ENCODE measurements around the gene FZD10.

Gene FZD10

DNA sequence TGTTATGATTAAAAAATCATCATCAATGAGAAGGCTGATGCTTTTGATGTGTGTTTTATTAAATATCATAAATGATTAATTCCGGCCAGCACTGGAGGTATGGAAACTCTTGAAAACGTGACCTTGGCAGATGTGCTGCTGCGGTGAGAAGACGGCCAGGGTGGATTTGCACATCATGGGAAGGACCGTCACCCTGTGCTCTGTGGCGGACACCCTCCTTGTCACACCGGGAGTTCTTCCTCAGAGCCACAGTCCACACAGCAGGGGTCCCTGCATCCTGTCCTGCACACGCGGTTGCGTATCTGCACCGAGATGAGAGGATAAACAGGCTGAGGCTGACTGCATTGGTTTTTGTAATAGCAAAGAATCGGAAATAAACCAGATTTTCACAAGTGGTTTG lies 33.5 kb downstream of the FZD10 start:
- H3K27me3 ChIP-seq (ENCODE audit: insufficient read depth, poor library complexity, severe bottlenecking) = no peaks in the 10 kb centered on the region
- no peak for TF ChIP-seq GABPA (IDR thresholded peaks at IDR 0.05; ENCODE audit: low read depth)
- TF ChIP-seq, protein P1, sequence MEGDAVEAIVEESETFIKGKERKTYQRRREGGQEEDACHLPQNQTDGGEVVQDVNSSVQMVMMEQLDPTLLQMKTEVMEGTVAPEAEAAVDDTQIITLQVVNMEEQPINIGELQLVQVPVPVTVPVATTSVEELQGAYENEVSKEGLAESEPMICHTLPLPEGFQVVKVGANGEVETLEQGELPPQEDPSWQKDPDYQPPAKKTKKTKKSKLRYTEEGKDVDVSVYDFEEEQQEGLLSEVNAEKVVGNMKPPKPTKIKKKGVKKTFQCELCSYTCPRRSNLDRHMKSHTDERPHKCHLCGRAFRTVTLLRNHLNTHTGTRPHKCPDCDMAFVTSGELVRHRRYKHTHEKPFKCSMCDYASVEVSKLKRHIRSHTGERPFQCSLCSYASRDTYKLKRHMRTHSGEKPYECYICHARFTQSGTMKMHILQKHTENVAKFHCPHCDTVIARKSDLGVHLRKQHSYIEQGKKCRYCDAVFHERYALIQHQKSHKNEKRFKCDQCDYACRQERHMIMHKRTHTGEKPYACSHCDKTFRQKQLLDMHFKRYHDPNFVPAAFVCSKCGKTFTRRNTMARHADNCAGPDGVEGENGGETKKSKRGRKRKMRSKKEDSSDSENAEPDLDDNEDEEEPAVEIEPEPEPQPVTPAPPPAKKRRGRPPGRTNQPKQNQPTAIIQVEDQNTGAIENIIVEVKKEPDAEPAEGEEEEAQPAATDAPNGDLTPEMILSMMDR (IDR thresholded peaks at IDR 0.05; ENCODE audit: insufficient read depth, low read length) = no peak
- TF ChIP-seq SPI1 (IDR thresholded peaks at IDR 0.05; ENCODE audit: borderline replicate concordance, low read depth) = no peak
- TF ChIP-seq POLR2AphosphoS5 (IDR thresholded peaks at IDR 0.05; ENCODE audit: low read depth) = no peak
- TF ChIP-seq, protein P2, sequence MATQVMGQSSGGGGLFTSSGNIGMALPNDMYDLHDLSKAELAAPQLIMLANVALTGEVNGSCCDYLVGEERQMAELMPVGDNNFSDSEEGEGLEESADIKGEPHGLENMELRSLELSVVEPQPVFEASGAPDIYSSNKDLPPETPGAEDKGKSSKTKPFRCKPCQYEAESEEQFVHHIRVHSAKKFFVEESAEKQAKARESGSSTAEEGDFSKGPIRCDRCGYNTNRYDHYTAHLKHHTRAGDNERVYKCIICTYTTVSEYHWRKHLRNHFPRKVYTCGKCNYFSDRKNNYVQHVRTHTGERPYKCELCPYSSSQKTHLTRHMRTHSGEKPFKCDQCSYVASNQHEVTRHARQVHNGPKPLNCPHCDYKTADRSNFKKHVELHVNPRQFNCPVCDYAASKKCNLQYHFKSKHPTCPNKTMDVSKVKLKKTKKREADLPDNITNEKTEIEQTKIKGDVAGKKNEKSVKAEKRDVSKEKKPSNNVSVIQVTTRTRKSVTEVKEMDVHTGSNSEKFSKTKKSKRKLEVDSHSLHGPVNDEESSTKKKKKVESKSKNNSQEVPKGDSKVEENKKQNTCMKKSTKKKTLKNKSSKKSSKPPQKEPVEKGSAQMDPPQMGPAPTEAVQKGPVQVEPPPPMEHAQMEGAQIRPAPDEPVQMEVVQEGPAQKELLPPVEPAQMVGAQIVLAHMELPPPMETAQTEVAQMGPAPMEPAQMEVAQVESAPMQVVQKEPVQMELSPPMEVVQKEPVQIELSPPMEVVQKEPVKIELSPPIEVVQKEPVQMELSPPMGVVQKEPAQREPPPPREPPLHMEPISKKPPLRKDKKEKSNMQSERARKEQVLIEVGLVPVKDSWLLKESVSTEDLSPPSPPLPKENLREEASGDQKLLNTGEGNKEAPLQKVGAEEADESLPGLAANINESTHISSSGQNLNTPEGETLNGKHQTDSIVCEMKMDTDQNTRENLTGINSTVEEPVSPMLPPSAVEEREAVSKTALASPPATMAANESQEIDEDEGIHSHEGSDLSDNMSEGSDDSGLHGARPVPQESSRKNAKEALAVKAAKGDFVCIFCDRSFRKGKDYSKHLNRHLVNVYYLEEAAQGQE (IDR thresholded peaks at IDR 0.05; ENCODE audit: insufficient replicate concordance, low read depth) = no peak

GRCh38 chr12:130196827-130197226 lies 34.6 kb downstream of the FZD10 start:
- no peak overlapping the region for H3K4me3 ChIP-seq (replicated peaks; ENCODE audit: insufficient read depth, low read length)
- no peak for TF ChIP-seq GABPA (IDR thresholded peaks at IDR 0.05; ENCODE audit: low read depth)
- TF ChIP-seq, protein P2 (IDR thresholded peaks at IDR 0.05; ENCODE audit: insufficient replicate concordance, low read depth) = no peak
- TF ChIP-seq, protein P1 (IDR thresholded peaks at IDR 0.05; ENCODE audit: insufficient read depth, low read length) = no peak
- TF ChIP-seq SPI1 (IDR thresholded peaks at IDR 0.05; ENCODE audit: borderline replicate concordance, low read depth) = no peak
- no peak for TF ChIP-seq POLR2AphosphoS5 (IDR thresholded peaks at IDR 0.05; ENCODE audit: low read depth)
- DNase-seq (ENCODE audit: low read depth in 1 of 2, low spot score in 1 of 2) = no peak
- no peaks in the 10 kb centered on the region for H3K27me3 ChIP-seq (ENCODE audit: insufficient read depth, poor library complexity, severe bottlenecking)
- no peak overlapping the region for H3K27ac ChIP-seq (replicated peaks)

More for the DNA sequence above, 33.5 kb downstream of the FZD10 start:
- Histone ChIP-seq H3K27ac (replicated peaks) (no peak overlapping the region), H3K4me3 (replicated peaks; ENCODE audit: insufficient read depth, low read length) (no peak overlapping the region)
- no peak for DNase-seq (ENCODE audit: low read depth in 1 of 2, low spot score in 1 of 2)

DNA sequence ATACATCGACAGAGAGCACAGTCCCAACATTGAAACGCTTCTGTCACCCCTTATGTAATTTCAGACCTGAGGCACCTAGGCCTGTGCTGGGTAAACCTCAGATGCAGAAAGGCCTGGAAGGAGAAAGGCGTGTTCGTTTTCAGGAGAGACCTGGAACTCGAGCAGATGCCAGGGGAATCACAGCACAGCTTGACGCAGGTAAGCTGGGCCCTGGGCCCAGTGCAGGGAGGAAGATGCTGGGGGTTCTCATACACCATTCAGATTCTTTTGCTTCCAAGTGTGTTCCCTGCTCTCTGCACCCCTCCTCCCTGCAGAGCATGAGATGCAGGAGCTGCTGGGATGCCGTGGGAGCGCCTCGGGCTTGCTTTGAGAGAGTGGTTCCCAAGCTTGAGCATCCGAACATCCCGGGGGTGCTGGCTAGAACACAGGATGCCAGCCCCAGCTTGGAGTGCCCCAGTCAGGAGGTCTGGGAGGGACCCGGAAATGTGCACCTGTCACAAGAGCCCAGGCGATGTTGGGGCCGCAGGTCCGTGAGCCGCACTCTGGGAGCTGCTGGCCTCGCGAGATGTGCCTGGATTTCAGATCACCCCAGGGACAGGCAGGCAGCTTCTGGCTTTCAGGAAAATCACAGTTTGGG lies 35.9 kb downstream of the FZD10 start:
- no peak for DNase-seq (ENCODE audit: low read depth in 1 of 2, low spot score in 1 of 2)
- no peak overlapping the region for H3K4me3 ChIP-seq (replicated peaks; ENCODE audit: insufficient read depth, low read length)
- TF ChIP-seq POLR2AphosphoS5 (IDR thresholded peaks at IDR 0.05; ENCODE audit: low read depth) = no peak
- TF ChIP-seq GABPA (IDR thresholded peaks at IDR 0.05; ENCODE audit: low read depth) = no peak
- no peak for TF ChIP-seq SPI1 (IDR thresholded peaks at IDR 0.05; ENCODE audit: borderline replicate concordance, low read depth)
- TF ChIP-seq, protein P2 (IDR thresholded peaks at IDR 0.05; ENCODE audit: insufficient replicate concordance, low read depth) = no peak
- TF ChIP-seq, protein P1 (IDR thresholded peaks at IDR 0.05; ENCODE audit: insufficient read depth, low read length) = no peak
- no peaks in the 10 kb centered on the region for H3K27me3 ChIP-seq (ENCODE audit: insufficient read depth, poor library complexity, severe bottlenecking)
- H3K27ac ChIP-seq (replicated peaks) = no peak overlapping the region

Data from HL-60 (cell line).